HG02610 (cell line): ENCODE measurements around the gene ATP2A1.
"Not testable (repeated sequence)": the region's sequence is repeated elsewhere in the genome, so short reads cannot be mapped to it uniquely, and the experiment has no call there.

Experiments used
- ATAC-seq: cut with Tn5 transposase; IDR thresholded peaks from one replicate; pipeline ENCODE4 v1.9.1; 2021; ENCODE audit warnings: mild to moderate bottlenecking, moderate library complexity; ENCODE audit not compliant: unreplicated experiment

The ATP2A1 gene

GRCh38 chr16:28932339-28933141 is 54.3 kb downstream of the ATP2A1 start:
- no peak for ATAC-seq

- ATAC-seq = no peak
Observed at GRCh38 chr16:28933171-28933570, 54.9 kb downstream of the ATP2A1 start.

GRCh38 chr16:28935346-28935745 is 57.1 kb downstream of the ATP2A1 start:
- no peak for ATAC-seq

- ATAC-seq = peak; percentile 76
Observed at GRCh38 chr16:28935924-28936783, 57.9 kb downstream of the ATP2A1 start.

- ATAC-seq = no peak
Observed at GRCh38 chr16:28936784-28937155, 58.5 kb downstream of the ATP2A1 start.

GRCh38 chr16:28937222-28937876 is 59.1 kb downstream of the ATP2A1 start:
- ATAC-seq = no peak

- no peak for ATAC-seq
Observed at GRCh38 chr16:28938721-28939120, 60.4 kb downstream of the ATP2A1 start.

GRCh38 chr16:28939825-28940224 is 61.5 kb downstream of the ATP2A1 start:
- ATAC-seq = not testable (repeated sequence)

- ATAC-seq = no peak
Observed at GRCh38 chr16:28943281-28943680, 65.0 kb downstream of the ATP2A1 start.

- ATAC-seq = no peak
Observed at GRCh38 chr16:28946681-28947080, 68.4 kb downstream of the ATP2A1 start.

GRCh38 chr16:28950648-28951409 is 72.5 kb downstream of the ATP2A1 start, which contains the start of gene NFATC2IP:
Gene NFATC2IP, plus strand, starts transcription at chr16:28950937. Its CDS starts 75 bp downstream, at chr16:28951012.
- ATAC-seq = peak; percentile 95

GRCh38 chr16:28951410-28951943 is 73.2 kb downstream of the ATP2A1 start:
- ATAC-seq = peak; percentile 18
